ENCODE data around the gene RASL11A.

- TF ChIP-seq CTCF (conservative IDR thresholded peaks at IDR 0.05 in 1 of 2, IDR thresholded peaks at IDR 0.05 in 1 of 2; ENCODE audit: extremely low read depth in 1 of 2, insufficient read depth in 1 of 2, low read depth in 1 of 2, low read length in 2 of 2) (no peak), EZH2 (IDR thresholded peaks at IDR 0.05; ENCODE audit: borderline replicate concordance, low read length) (no peak)
These were observed 20.1 kb downstream of the RASL11A start for GRCh38 chr13:27290715-27291114.
